Urothelium cell line (cell line): Measurements from ENCODE around the gene ZNF496.
"Not testable (repeated sequence)": the region's sequence is repeated elsewhere in the genome, so short reads cannot be mapped to it uniquely, and the experiment has no call there.

Experiments used
- DNase-seq: peaks from one replicate; pipeline ENCODE4 v3.0.0; 2011; ENCODE audit warnings: low spot score, mixed read lengths
- FAIRE-seq: peaks from 2 replicates; lab custom pipeline; 2011; peaks lifted over from hg19 to GRCh38; lab: Jason Lieb, UNC

The ZNF496 gene

GRCh38 chr1:247296599-247297180 is 35.0 kb downstream of the ZNF496 start:
- FAIRE-seq: no peak
- no peak for DNase-seq

GRCh38 chr1:247295746-247296145 is 35.9 kb downstream of the ZNF496 start:
- FAIRE-seq (no peak), DNase-seq (no peak)

DNA sequence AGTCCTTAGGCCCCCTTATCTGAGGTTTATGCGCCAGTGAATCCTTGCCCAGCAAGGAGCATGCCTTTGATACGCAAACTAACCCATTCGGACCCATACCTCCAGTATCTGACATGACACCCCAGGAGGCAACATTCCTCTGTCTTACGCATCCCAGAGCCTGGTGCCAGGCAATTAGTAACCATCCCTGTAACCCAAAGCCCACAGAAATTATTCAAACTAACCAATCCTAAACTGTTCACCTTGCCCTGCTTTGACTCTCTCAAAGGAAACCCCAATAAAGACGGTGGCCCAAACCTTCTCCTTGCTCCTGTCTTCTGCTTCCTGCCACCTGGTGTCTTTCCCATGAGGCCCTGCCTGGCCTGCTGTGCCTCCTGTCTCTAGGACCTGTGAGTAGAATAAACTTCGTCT is 36.4 kb downstream of the ZNF496 start:
- no peak for FAIRE-seq
- DNase-seq: no peak

DNA sequence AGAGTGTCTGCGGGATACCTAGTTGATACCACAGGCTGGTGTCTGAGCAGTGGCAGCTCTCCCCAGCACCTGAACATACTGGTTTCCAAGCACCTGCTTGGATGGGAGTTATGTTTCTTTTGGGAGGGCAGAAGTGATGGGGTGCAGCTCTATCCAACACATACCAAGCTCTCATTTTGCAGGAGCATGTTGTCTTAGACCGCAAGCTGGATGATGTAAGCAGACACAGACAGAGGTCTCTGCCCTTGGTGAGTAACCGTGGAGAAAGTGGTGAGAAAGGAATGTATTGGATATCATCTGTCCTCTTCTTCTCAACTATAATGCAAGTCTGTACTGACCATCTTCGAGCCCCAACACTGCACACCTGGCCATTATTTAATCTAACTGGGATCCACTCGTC is 37.4 kb downstream of the ZNF496 start:
- DNase-seq (no peak), FAIRE-seq (no peak)

DNA sequence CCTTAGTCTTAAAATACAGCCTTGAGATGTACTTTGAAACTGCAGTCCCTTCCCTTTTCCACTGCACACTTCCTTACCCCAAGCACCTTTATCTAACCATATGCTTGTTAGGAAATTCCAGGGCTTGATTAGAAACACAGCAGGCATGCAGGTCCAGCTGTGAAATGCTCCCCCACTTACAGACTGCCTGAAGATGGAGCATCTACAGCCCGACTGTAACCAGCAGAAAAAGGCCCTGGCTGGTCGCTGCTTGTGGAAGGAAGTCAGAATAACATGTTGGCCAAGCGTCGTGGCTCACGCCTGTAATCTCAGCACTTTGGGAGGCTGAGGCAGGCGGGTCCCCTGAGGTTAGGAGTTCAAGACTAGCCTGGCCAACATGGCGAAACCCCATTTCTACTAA is 38.6 kb downstream of the ZNF496 start:
- DNase-seq (no peak), FAIRE-seq (no peak)

DNA sequence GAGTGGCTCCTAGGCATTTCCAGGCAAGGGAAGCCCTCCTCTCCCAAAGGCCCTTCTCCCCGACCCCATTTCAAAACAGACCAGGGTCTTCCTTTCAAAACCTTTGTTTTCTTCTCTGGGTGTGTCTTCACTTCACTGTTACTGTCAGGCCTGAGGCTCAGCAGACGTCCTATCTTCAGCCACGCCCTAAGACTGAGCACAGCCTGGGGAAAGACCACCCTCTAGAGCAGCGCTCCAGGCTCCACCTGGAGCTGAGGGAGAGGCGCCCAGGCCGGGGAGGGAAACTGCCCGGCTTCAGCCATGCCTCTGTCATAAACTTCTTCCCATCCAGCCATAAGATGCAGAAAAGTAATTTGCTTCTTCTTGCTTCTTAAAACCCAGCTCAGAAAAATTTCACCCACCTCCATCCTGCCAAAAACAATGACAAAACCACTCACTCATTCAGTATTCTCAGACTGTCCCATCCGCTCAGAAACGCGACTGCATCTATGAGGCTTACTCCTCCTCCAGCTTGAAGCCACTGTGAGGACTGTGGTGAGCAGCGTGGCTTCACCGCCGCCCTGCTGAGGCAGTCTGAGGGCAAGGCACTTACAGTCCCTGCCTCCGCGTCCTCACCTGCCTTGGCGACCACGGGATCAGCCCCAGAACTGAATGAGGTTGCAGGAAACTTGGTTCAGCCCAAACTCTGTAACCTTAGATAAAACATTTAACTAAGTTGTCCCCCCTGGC is 39.7 kb downstream of the ZNF496 start:
- DNase-seq: no peak
- no peak for FAIRE-seq

- no peak for DNase-seq
- FAIRE-seq: no peak
These were observed 40.5 kb downstream of the ZNF496 start for GRCh38 chr1:247291161-247291560.

DNA sequence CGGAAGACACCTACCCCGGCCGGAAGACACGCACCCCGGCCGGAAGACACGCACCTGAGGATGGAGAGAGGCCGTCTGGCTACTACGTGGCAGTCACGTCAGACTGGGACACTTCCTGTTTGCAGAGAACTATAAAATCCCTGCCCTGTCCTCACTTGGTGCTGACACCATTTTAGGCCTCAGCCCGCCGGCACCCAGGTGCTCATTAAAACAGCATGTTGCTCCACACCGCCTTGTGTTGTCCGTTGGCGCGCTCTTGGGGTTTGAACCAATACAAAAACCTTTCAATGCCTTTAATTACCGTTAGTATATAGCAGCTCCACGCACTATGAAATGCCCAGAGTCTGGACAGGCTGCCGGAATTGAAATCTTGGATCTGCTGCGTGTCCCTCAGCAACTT is 41.1 kb downstream of the ZNF496 start:
- no peak for FAIRE-seq
- DNase-seq: no peak

DNA sequence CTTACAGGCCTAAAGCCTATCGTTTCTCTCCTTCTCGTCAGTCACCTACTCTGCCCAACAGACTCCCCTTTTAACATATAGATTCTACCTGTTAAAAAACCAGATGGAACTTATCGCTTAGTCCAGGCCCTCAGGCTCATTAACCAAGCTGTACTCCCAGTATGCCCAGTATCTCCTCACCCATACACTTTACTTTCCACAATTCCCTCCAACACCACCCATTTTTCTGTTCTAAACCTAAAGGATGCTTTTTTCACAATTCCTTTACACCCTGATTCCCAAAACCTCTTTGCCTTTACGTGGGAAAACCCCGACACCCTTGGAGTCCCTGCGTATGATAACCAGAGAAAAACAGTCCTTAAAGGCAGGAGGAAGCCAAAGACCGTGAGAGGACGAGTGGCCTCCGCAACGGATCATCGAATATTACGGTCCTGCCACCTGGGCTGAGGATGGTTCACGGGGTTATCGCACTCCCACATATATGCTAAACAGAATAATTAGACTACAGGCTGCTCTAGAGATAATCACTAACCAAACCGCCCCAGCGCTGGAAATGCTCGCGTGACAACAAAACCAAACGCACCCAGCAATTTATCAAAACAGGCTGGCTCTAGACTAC is 42.3 kb downstream of the ZNF496 start:
- not testable (repeated sequence) for FAIRE-seq, DNase-seq

DNA sequence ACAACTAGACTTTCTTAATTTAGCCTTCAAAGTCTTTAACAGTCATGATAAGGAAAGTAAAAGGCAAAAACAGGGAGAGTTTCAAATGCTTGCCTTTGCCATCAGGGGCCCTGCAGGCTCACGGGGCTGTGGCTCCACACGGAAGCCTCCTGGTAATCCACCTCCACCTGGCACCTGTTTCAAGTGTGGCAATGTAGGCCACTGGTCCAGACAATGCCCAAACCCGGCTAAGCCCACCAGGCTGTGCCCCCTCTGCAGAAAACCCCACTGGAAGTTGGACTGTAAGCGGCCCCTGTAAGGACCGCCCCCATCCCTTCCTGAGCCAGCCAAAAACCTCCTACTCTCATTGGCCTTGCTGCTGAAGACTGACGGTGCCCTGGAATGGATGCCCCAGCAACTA is 43.3 kb downstream of the ZNF496 start:
- DNase-seq (no peak), FAIRE-seq (no peak)

GRCh38 chr1:247287460-247287859 is 44.2 kb downstream of the ZNF496 start:
- no peak for DNase-seq
- no peak for FAIRE-seq

GRCh38 chr1:247286134-247286670 is 45.5 kb downstream of the ZNF496 start:
- FAIRE-seq (no peak), DNase-seq (no peak)

- FAIRE-seq (no peak), DNase-seq (no peak)
These were observed 50.6 kb downstream of the ZNF496 start for GRCh38 chr1:247281001-247281574.

GRCh38 chr1:247277191-247277590 is 54.5 kb downstream of the ZNF496 start:
- no peak for FAIRE-seq

DNA sequence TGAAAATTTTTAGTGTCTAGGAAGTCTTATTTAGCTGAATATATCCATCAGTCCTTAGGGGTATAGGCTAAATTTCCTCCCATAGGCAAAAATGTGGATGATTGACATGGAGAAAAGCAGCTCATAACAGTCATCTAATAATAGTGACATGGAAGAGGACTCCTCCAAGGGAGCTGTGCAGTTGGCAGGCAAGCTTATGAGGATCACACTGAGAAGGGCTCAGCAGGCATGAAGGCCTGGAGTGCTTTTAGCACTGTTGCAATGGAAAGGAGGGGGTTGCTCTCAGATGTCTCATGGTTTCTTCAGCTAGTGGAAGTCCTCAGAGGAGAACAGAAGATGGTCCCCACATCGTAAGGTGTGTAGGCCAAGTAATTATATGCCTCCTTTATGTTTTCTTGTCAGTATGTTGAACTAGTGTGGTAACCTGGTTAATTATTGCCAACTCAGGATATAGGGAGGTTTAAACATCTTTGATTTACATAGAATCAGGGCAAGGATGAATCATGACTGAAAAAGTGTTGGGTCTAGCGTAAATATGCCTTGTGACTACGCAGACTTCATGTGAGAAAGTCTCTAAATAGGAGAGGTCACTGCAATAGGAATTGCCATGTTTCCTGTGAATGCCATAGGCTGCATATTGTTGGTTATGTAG is 56.9 kb downstream of the ZNF496 start:
- DNase-seq (no peak), FAIRE-seq (no peak)

More at GRCh38 chr1:247277191-247277590, 54.5 kb downstream of the ZNF496 start:
- DNase-seq: no peak

- DNase-seq: no peak
These were observed 58.7 kb downstream of the ZNF496 start for GRCh38 chr1:247273013-247273412.

DNA sequence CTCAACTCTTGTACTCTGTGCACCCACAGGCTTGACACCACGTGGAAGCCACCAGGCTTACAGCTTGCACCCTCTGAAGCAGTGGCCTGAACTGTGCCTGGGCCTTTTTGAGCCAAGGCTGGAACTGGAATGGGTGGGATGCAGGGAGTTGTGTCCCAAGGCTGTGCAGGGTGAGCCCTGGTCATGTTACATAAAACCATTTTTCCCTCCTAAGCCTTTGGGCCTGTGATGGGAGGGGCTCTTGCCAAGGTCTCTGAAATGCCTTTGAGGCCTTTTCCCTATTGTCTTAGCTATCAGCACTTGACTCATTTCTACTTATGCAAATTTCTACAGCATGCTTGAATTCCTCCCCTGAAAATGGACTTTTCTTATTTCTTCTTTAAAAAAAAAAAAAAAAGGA is 61.7 kb downstream of the ZNF496 start:
- no peak for DNase-seq
- FAIRE-seq: no peak

More at GRCh38 chr1:247273013-247273412, 58.7 kb downstream of the ZNF496 start:
- FAIRE-seq: no peak

DNA sequence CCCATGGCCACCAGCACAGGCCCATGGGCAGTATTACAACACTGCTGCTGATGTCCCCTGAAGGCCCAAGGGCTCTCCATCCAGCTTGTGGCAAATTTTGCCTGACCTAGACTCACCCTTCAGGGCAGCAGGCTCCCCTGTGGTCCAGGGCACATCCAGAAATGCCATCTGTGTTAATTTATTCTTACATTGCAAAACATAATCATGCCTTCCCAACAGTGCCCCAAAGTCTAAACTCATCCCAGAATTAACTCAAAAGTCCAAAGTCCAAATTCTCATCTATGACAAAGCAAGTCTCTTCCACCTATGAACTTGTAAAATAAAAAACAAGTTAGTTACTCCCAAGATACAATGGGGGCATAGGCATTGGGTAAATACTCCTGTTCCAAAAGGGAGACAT is 62.5 kb downstream of the ZNF496 start:
- no peak for FAIRE-seq
- DNase-seq: no peak

DNA sequence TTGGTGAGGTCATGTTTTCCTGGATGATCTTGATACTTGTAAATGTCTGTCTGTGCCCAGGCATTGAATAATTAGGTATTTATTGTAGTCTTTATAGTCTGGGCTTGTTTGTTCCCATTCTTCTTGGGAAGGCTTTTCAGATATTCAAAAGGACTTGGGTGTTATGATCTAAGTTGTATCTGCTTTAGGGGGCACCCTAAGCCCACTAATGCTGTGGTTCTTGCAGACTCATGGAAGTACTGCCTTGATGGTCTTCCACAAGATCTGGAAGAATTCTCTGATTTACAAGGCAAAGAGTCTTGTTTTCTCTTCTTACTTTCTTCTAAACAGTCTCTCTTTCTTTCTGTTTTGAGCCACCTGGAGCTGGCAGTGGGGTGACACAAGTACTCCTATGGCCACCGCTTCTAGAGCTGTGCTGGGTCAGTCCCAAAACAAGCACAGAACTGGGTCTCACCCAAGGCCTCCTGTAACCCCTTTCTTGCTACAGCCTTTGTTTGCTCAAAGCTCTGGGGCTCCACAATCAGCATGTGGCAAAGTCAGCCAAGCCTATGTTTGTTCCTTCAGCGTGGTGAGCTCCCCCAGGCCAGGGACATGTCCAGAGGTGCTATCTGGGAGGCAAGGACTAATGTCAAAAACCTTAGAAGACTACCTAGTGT is 63.1 kb downstream of the ZNF496 start:
- no peak for DNase-seq

DNA sequence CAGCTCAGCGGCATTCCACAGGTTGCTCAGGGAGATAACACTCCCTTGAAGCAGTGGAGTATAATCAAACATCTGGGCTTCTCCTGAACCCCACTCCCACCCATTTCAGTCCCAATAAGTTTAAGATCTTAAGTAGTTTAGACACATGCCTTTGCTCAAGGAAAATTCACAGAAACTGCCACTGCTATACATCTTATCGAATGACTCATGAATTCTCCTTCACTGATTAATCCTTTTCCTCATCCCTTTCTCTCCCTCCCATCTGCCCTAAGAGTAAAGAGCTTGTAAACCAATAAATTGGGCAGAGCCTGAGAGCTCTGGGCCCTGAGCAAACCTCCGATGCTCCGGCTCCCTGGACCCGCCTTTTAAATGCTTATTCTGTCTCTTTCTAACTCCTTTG is 65.6 kb downstream of the ZNF496 start:
- no peak for FAIRE-seq
- DNase-seq: no peak

More for the DNA sequence above, 63.1 kb downstream of the ZNF496 start:
- FAIRE-seq: no peak
